Natural killer cell (primary cell): ENCODE data around the gene RC3H1. TPM values are rescaled to one million over a fixed set of nuclear protein-coding genes. Genes with fewer than 3 reads are reported as not detected.
A peak's percentile ranks its signal among the peaks of the same experiment; 100 is the strongest.

Source experiments
- ATAC-seq, 3 donors: fragments of 150-1000 bp in 2 of 3; fragments of 200-7000 bp in 1 of 3; cut with Tn5 transposase; 1 replicate in 1 of 3; 2 replicates in 2 of 3; pipeline ENCODE4 v1.10.0; 2021; ENCODE audit warnings: mild to moderate bottlenecking in 2 of 3, moderate library complexity in 2 of 3
- DNase-seq, 2 donors: peaks; one replicate each; pipeline versions ENCODE4 v3.0.0 to v3.0.0-alpha.2; 2013 to 2021; ENCODE audit warnings: mixed read lengths in 1 of 2
- H3K27ac ChIP-seq: one replicate; pipeline ENCODE4 v1.5.1; 2013; ENCODE audit warnings: mild to moderate bottlenecking, low read length
- H3K27me3 ChIP-seq: one replicate; pipeline ENCODE4 v1.6.1; 2013; ENCODE audit warnings: low read length; ENCODE audit not compliant: control insufficient read depth, insufficient read depth
- H3K36me3 ChIP-seq: one replicate; pipeline ENCODE4 v1.6.1; 2013; ENCODE audit warnings: low read length; ENCODE audit not compliant: control insufficient read depth, insufficient read depth
- H3K4me1 ChIP-seq: one replicate; pipeline ENCODE4 v1.6.1; 2013; ENCODE audit warnings: low read length; ENCODE audit not compliant: control insufficient read depth, insufficient read depth
- H3K4me3 ChIP-seq: one replicate; pipeline ENCODE4 v1.5.1; 2013; ENCODE audit warnings: low read length
- H3K9me3 ChIP-seq: one replicate; pipeline ENCODE4 v1.6.1; 2013; ENCODE audit warnings: low read length; ENCODE audit not compliant: control insufficient read depth, insufficient read depth
- H3K27ac Mint-ChIP-seq, 2 donors: one replicate each; pipeline ENCODE4 v1.8.0; 2022; ENCODE audit warnings: mild to moderate bottlenecking in 2 of 2, mixed read lengths in 2 of 2, moderate library complexity in 1 of 2
- H3K27me3 Mint-ChIP-seq, 2 donors: one replicate each; pipeline ENCODE4 v1.8.0; 2022; ENCODE audit warnings: low read depth in 2 of 2, mixed read lengths in 2 of 2
- H3K36me3 Mint-ChIP-seq: one replicate; pipeline ENCODE4 v1.8.0; 2022; ENCODE audit warnings: mixed read lengths
- H3K4me1 Mint-ChIP-seq, 2 donors: one replicate each; pipeline ENCODE4 v1.8.0; 2022; ENCODE audit warnings: mixed read lengths in 2 of 2
- H3K4me3 Mint-ChIP-seq: one replicate; pipeline ENCODE4 v1.8.0; 2022; ENCODE audit warnings: mild to moderate bottlenecking, moderate library complexity, mixed read lengths
- H3K9me3 Mint-ChIP-seq, 2 donors: one replicate each; pipeline ENCODE4 v1.8.0; 2022; ENCODE audit warnings: mixed read lengths in 2 of 2
- CTCF ChIP-seq: fragments of 200-600 bp; IDR thresholded peaks from one replicate; pipeline ENCODE4 v1.8.0; 2022; ENCODE audit warnings: antibody characterized with exemption
- WGBS: methylation state at CpG from one replicate; pipeline ENCODE4 v1.1.7; 2013; ENCODE audit warnings: missing lambda C conversion rate; ENCODE audit not compliant: insufficient coverage; 5-methylcytosine and 5-hydroxymethylcytosine counted together
- intact Hi-C: fragments of 100-400 bp; cut with micrococcal nuclease; formaldehyde crosslinking; loops from one replicate; pipeline ENCODE4 v1.14.2; 2022
- total RNA-seq, 4 donors: library from RNA; stranded (reverse); fragments of 120-200 nt in 1 of 4; gene quantifications; one replicate each; pipeline versions ENCODE4 v1.2.3 to v1.2.4, GENCODE V29; 2013 to 2022

Gene RC3H1
- total RNA-seq, 3 donors from 2014 or later (not counting 1 experiment from before 2014, with no cell fraction given): 67.8 to 82.1 (median 78.9) TPM

GRCh38 chr1:174023440-174023839, 1.3 kb upstream of the RC3H1 start:
- WGBS: 74% methylated on average over 2 of the region's 3 CpGs
- TF ChIP-seq CTCF: no peak
- Mint-ChIP-seq H3K27ac (peak overlapping the region; percentile 93 to 98), H3K4me1 (peaks cover 39 to 48% of the 10 kb centered on the region in 2 donors), H3K9me3 (no peaks in the 10 kb centered on the region), H3K36me3 (no peaks in the 10 kb centered on the region), H3K27me3 (no peaks in the 10 kb centered on the region), H3K4me3 (peak overlapping the region; percentile 99)
- Histone ChIP-seq H3K27me3 (no peaks in the 10 kb centered on the region), H3K27ac (no peak overlapping the region), H3K9me3 (no peaks in the 10 kb centered on the region), H3K4me3 (no peak overlapping the region), H3K4me1 (peaks cover 10% of the 10 kb centered on the region), H3K36me3 (peaks cover 6% of the 10 kb centered on the region)
- DNase-seq (peak in 1 of 2 donors; percentile 23), ATAC-seq (no peak)
- intact Hi-C loops: loop anchor here (5.0 to 10.0 kb wide), 4 partner anchors 134 to 941 kb away; partner anchors contain the start of genes GAS5, RABGAP1L and ZBTB37

- Mint-ChIP-seq H3K9me3 (no peaks in the 10 kb centered on the region), H3K27ac (peak overlapping the region; percentile 93 to 98), H3K27me3 (no peaks in the 10 kb centered on the region), H3K4me3 (peak overlapping the region; percentile 99), H3K36me3 (no peaks in the 10 kb centered on the region), H3K4me1 (peaks cover 41 to 52% of the 10 kb centered on the region in 2 donors)
- intact Hi-C loops: loop anchor here (5.0 to 10.0 kb wide), 4 partner anchors 134 to 942 kb away; partner anchors contain the start of genes GAS5, RABGAP1L and ZBTB37
- Histone ChIP-seq H3K4me3 (peak overlapping the region; percentile 71), H3K27ac (peak overlapping the region; percentile 90), H3K27me3 (no peaks in the 10 kb centered on the region), H3K4me1 (peaks cover 12% of the 10 kb centered on the region), H3K36me3 (peaks cover 6% of the 10 kb centered on the region), H3K9me3 (no peaks in the 10 kb centered on the region)
- ATAC-seq (no peak), DNase-seq (no peak)
- TF ChIP-seq CTCF: no peak
- 83% methylated on average over 2 of the region's 4 CpGs for whole genome bisulfite sequencing
Measured at GRCh38 chr1:174022976-174023277, 770 bp upstream of the RC3H1 start.

- peak in 1 of 2 donors; percentile 59 for DNase-seq
- H3K27me3 ChIP-seq: no peaks in the 10 kb centered on the region
- intact Hi-C loops: loop anchor here (2.0 to 10.0 kb wide), 5 partner anchors 136 to 1489 kb away; partner anchors contain the start of genes GAS5, RABGAP1L, SUCO and ZBTB37
- Mint-ChIP-seq H3K36me3 (no peaks in the 10 kb centered on the region), H3K4me1 (peaks cover 50 to 62% of the 10 kb centered on the region in 2 donors), H3K27me3 (no peaks in the 10 kb centered on the region), H3K9me3 (no peaks in the 10 kb centered on the region), H3K27ac (peak overlapping the region; percentile 93 to 98), H3K4me3 (peak overlapping the region; percentile 99)
- peaks cover 14% of the 10 kb centered on the region for H3K4me1 ChIP-seq
- no peak for TF ChIP-seq CTCF
- WGBS: under 1% methylated on average over 36 of the region's 36 CpGs
- H3K36me3 ChIP-seq: peaks cover 6% of the 10 kb centered on the region
- H3K4me3 ChIP-seq: peak overlapping the region; percentile 71
- H3K9me3 ChIP-seq: no peaks in the 10 kb centered on the region
- ATAC-seq: peak; percentile 22 to 56 (median 47)
- peak overlapping the region; percentile 75 for H3K27ac ChIP-seq
Measured at GRCh38 chr1:174021591-174022079, 522 bp downstream of the RC3H1 start.

- peak overlapping the region; percentile 4 for H3K4me3 Mint-ChIP-seq
- H3K27ac ChIP-seq: no peak overlapping the region
Measured at GRCh38 chr1:174018565-174018964, 3.6 kb downstream of the RC3H1 start.

More at GRCh38 chr1:174018565-174018964, 3.6 kb downstream of the RC3H1 start:
- DNase-seq (no peak), ATAC-seq (no peak)
- Mint-ChIP-seq H3K9me3 (no peaks in the 10 kb centered on the region), H3K4me1 (peaks cover 65 to 72% of the 10 kb centered on the region in 2 donors), H3K27me3 (no peaks in the 10 kb centered on the region), H3K36me3 (no peaks in the 10 kb centered on the region), H3K27ac (peak overlapping the region; percentile 18 to 27)
- H3K4me1 ChIP-seq: peaks cover 20% of the 10 kb centered on the region
- H3K4me3 ChIP-seq: no peak overlapping the region
- H3K36me3 ChIP-seq: peaks cover 6% of the 10 kb centered on the region
- H3K27me3 ChIP-seq: no peaks in the 10 kb centered on the region
- WGBS: 93% methylated on average over 2 of the region's 2 CpGs
- H3K9me3 ChIP-seq: no peaks in the 10 kb centered on the region
- intact Hi-C loops: no loop called here
- TF ChIP-seq CTCF: no peak
